ENCODE results near the gene NFATC1. TPM values are rescaled to one million over a fixed set of nuclear protein-coding genes. Genes with fewer than 3 reads are reported as not detected.

Gene NFATC1
- total RNA-seq, 4 donors from 2014 or later, result 10.1 to 15.0 (median 12.7) TPM

- Histone ChIP-seq H3K27ac (no peak overlapping the region), H3K27me3 (no peaks in the 10 kb centered on the region), H3K4me3 (replicated peaks in 1 of 3) (no peak overlapping the region), H3K36me3 (peaks cover 6 to 12% of the 10 kb centered on the region in 2 donors), H3K4me1 (no peaks in the 10 kb centered on the region), H3K9me3 (no peaks in the 10 kb centered on the region)
- TF ChIP-seq POLR2A (IDR thresholded peaks at IDR 0.05), result no peak
- TF ChIP-seq CTCF (IDR thresholded peaks at IDR 0.05), result no peak
- DNase-seq, result no peak
- intact Hi-C loops (cut with DNase I), result loop anchor here (2.0 kb wide), 1 partner anchor 265 kb away; no protein-coding TSS in a partner anchor
- 74 to 75% methylated on average over 21 to 22 of the region's 22 CpGs for WGBS, 2 donors
Measured at GRCh38 chr18:79379251-79379905, 16.4 kb upstream of the NFATC1 start.

- Histone ChIP-seq H3K36me3 (peaks cover 0 to 4% of the 10 kb centered on the region in 2 donors), H3K4me1 (no peaks in the 10 kb centered on the region), H3K9me3 (no peaks in the 10 kb centered on the region), H3K27ac (no peak overlapping the region), H3K4me3 (replicated peaks in 1 of 3) (no peak overlapping the region), H3K27me3 (no peaks in the 10 kb centered on the region)
- TF ChIP-seq CTCF (IDR thresholded peaks at IDR 0.05), result no peak
- TF ChIP-seq POLR2A (IDR thresholded peaks at IDR 0.05), result no peak
- 94% methylated on average over 15 to 35 of the region's 40 CpGs for WGBS, 2 donors
- DNase-seq, result no peak
- intact Hi-C loops (cut with DNase I), result loop anchor here (2.0 kb wide), 2 partner anchors 149 to 265 kb away; no protein-coding TSS in a partner anchor
Measured at GRCh38 chr18:79379931-79380815, 15.6 kb upstream of the NFATC1 start.

- intact Hi-C loops (cut with DNase I), result loop anchor here (2.0 kb wide), 1 partner anchor 148 kb away; no protein-coding TSS in a partner anchor
- TF ChIP-seq POLR2A (IDR thresholded peaks at IDR 0.05) (no peak), CTCF (IDR thresholded peaks at IDR 0.05) (peak; percentile 61 to 91 (median 80))
- Histone ChIP-seq H3K4me3 (replicated peaks in 1 of 3) (no peak overlapping the region), H3K4me1 (no peaks in the 10 kb centered on the region), H3K9me3 (no peaks in the 10 kb centered on the region), H3K27ac (no peak overlapping the region), H3K36me3 (peaks cover 0 to 4% of the 10 kb centered on the region in 2 donors), H3K27me3 (no peaks in the 10 kb centered on the region)
- DNase-seq, result peak; percentile 66 to 70
- WGBS, 2 donors, result 56 to 60% methylated on average over 28 to 29 of the region's 30 CpGs
Measured at GRCh38 chr18:79380816-79381806, 14.6 kb upstream of the NFATC1 start.

- intact Hi-C loops (cut with DNase I), result loop anchor here (2.0 kb wide), 1 partner anchor 147 kb away; no protein-coding TSS in a partner anchor
- Histone ChIP-seq H3K27me3 (no peaks in the 10 kb centered on the region), H3K4me1 (no peaks in the 10 kb centered on the region), H3K9me3 (no peaks in the 10 kb centered on the region), H3K4me3 (replicated peaks in 1 of 3) (no peak overlapping the region), H3K27ac (no peak overlapping the region), H3K36me3 (peaks cover 0 to 4% of the 10 kb centered on the region in 2 donors)
- TF ChIP-seq POLR2A (IDR thresholded peaks at IDR 0.05), result no peak
- no peak for TF ChIP-seq CTCF (IDR thresholded peaks at IDR 0.05)
- WGBS, 2 donors, result 76 to 83% methylated on average over 8 to 11 of the region's 16 CpGs
- DNase-seq, result no peak
Measured at GRCh38 chr18:79381811-79382311, 13.9 kb upstream of the NFATC1 start.

Measured in thyroid gland (tissue), 4 donors.